ENCODE data around the gene CACNA2D4. TPM values are rescaled to one million over a fixed set of nuclear protein-coding genes. Genes with fewer than 3 reads are reported as not detected.

CACNA2D4 gene
- total RNA-seq, 4 donors from 2014 or later: 0.25 to 3.1 (median 0.68) TPM

DNA sequence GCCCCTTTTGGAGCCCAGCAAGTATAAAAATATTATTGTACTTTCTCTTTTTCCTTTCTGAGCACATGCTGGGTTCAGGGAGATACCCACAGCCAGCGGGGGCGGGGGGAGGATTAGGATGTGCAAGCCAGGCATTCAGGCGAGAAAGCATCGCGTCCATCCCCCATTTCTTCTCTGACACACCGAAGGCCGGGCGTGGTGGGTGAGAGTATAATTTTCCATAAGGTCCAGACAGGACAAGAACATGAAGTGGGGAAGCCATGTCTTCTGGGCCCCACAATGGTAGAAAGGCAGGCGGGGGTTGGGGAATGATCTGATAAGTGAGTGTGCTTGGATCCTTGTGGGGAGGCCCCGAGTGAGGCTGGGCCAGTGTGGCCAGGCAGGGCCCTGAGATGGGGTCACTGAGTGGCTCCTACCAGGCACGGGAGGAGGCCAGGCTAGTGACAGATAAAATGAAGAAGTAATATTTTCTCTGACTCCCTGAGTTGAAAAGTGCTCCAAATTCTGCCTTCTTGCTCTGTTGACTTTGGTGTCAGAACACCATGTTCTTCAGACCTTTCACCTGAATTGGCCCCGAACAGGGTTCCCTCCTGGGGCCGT is 108.8 kb downstream of the CACNA2D4 start:
- TF ChIP-seq POLR2A (IDR thresholded peaks at IDR 0.05): no peak
- TF ChIP-seq, protein P1, sequence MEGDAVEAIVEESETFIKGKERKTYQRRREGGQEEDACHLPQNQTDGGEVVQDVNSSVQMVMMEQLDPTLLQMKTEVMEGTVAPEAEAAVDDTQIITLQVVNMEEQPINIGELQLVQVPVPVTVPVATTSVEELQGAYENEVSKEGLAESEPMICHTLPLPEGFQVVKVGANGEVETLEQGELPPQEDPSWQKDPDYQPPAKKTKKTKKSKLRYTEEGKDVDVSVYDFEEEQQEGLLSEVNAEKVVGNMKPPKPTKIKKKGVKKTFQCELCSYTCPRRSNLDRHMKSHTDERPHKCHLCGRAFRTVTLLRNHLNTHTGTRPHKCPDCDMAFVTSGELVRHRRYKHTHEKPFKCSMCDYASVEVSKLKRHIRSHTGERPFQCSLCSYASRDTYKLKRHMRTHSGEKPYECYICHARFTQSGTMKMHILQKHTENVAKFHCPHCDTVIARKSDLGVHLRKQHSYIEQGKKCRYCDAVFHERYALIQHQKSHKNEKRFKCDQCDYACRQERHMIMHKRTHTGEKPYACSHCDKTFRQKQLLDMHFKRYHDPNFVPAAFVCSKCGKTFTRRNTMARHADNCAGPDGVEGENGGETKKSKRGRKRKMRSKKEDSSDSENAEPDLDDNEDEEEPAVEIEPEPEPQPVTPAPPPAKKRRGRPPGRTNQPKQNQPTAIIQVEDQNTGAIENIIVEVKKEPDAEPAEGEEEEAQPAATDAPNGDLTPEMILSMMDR (IDR thresholded peaks at IDR 0.05 in 4 of 5, conservative IDR thresholded peaks at IDR 0.05 in 1 of 5): no peak
- intact Hi-C loops (cut with DNase I; ENCODE audit: low total_unique reads): no loop called here
- in situ Hi-C loops (cut with MboI; ENCODE audit: low sequenced_read_pairs in 4 of 4): loop anchor here in 2 of 4 donors (25.0 kb wide), 2 partner anchors 478 to 778 kb away; no protein-coding TSS in a partner anchor
- Histone ChIP-seq H3K27me3 (no peaks in the 10 kb centered on the region), H3K4me3 (no peak overlapping the region), H3K4me1 (peaks cover 8 to 15% of the 10 kb centered on the region in 2 donors), H3K27ac (no peak overlapping the region), H3K9me3 (no peaks in the 10 kb centered on the region), H3K36me3 (no peaks in the 10 kb centered on the region)
- no peak for DNase-seq
- no peak for ATAC-seq

DNA sequence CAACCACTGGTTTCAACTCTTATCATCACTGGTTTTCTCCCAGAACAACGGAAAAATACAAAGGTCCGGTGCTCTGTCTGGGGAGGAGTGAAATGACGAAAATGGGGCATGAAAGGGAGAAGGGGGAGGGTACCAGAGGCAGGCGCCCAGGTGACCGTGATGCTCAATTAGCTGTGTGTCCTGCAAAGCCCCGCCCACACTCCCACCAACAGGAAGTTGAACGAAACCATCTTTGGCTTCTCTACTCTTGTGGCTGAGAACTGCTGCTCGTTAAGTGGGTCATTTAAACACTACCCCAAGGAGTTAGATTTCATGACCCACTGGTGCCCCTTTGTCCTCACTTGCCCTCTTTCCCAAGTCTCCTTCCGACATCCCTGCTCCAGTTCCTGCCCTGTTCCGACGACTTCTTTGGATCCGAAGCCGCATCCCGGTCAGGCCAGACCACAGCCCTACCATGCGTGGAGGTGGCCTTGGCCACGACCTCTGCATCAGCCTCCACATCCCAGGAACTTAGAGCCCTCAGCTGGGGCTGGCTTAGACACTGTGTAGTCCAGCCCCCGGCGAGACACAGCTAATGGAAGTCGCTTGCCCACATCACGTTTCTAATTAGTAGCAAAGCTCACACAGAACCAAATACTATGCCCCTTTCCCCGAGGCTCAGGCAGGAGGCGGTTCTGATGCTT is 109.5 kb downstream of the CACNA2D4 start:
- intact Hi-C loops (cut with DNase I; ENCODE audit: low total_unique reads) (no loop called here), in situ Hi-C loops (cut with MboI; ENCODE audit: low sequenced_read_pairs in 4 of 4) (loop anchor here in 2 of 4 donors (25.0 kb wide), 2 partner anchors 478 to 778 kb away; no protein-coding TSS in a partner anchor)
- Histone ChIP-seq H3K9me3 (no peaks in the 10 kb centered on the region), H3K4me3 (no peak overlapping the region), H3K36me3 (no peaks in the 10 kb centered on the region), H3K27me3 (no peaks in the 10 kb centered on the region), H3K4me1 (peaks cover 10 to 16% of the 10 kb centered on the region in 2 donors), H3K27ac (no peak overlapping the region)
- TF ChIP-seq, protein P1 (IDR thresholded peaks at IDR 0.05 in 4 of 5, conservative IDR thresholded peaks at IDR 0.05 in 1 of 5): no peak
- TF ChIP-seq POLR2A (IDR thresholded peaks at IDR 0.05): no peak
- ATAC-seq (no peak), DNase-seq (no peak)

DNA sequence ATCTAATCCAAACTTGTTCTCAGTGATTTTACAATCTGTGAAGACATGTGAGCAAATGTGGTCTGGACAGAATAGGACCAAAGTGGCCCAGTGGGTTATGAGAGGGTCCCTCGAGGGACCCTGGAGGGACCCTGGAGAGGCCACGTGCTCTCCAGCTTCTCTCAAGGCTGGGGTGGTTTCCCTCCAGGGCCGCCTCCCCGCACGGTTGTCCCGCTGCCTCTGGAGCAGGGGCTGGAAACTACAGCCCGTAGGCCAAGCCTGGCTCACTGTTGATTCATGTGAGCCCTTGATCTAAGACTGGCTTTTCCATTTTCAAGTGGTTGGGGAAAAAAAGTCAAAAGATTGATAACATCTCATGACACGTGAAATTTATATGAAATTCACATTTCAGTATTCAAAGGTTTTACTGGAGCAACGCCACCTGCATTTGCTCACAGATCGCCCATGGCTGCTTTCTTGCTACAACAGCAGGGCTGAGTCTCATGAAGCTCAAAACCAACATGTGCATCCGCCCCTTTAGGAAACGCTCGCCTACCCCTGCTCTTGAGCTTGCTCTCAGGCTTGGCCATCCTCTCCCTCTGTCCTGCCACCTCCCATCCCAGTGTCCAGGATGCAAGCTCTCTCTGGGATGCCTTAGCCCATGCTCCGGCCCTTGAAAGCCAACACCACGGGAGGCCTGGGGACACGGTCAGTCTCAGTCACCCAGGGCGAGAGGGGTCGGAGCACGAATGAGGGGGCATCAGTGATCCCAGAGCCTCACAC is 110.2 kb downstream of the CACNA2D4 start:
- Histone ChIP-seq H3K36me3 (no peaks in the 10 kb centered on the region), H3K9me3 (no peaks in the 10 kb centered on the region), H3K4me1 (peaks cover 10 to 16% of the 10 kb centered on the region in 2 donors), H3K27me3 (no peaks in the 10 kb centered on the region), H3K27ac (no peak overlapping the region), H3K4me3 (no peak overlapping the region)
- ATAC-seq (no peak), DNase-seq (no peak)
- no peak for TF ChIP-seq POLR2A (IDR thresholded peaks at IDR 0.05)
- TF ChIP-seq, protein P1 (IDR thresholded peaks at IDR 0.05 in 4 of 5, conservative IDR thresholded peaks at IDR 0.05 in 1 of 5): no peak
- in situ Hi-C loops (cut with MboI; ENCODE audit: low sequenced_read_pairs in 4 of 4): loop anchor here in 2 of 4 donors (25.0 kb wide), 2 partner anchors 479 to 779 kb away; no protein-coding TSS in a partner anchor
- intact Hi-C loops (cut with DNase I; ENCODE audit: low total_unique reads): no loop called here

DNA sequence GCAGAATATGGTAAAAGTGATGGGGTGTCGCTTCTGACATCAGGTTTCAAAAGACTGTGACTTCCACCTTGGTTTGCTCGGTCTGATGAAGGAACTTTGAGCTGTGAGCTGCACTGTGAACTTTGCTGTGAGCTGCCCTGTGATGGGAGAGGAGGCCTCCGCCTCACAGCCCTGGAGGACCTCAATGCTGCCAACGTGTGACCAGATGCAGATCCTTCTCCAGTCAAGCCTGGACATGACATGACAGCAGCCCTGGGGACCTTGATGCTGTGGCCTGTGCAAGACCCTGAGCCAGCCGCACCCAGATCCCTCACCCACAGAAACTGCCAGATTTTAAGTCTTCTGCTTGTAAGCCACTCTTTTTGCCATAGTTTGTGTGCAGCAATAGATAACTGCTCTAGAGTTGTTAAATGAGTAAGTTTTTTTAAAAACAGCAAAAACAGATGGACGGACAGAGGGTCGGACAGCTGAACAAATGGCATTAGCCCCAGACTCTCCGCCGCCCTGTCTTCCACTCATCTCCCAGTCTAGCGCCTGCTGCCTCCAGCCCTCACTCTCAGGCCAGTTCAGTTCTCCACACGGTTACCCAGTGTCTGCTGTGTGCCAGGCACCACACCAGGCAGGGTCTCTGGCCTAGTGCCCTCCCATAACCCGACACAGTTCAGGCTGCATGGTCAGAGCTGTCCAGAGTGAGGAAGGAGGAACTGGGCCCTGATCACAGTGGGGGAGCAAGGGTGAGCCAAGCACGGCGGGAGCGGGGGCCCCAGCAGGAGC is 111.2 kb downstream of the CACNA2D4 start:
- H3K4me1 ChIP-seq: peaks cover 10 to 16% of the 10 kb centered on the region in 2 donors
- DNase-seq (no peak), ATAC-seq (no peak)
- no peaks in the 10 kb centered on the region for H3K9me3 ChIP-seq
- in situ Hi-C loops (cut with MboI; ENCODE audit: low sequenced_read_pairs in 4 of 4): loop anchor here in 2 of 4 donors (25.0 kb wide), 2 partner anchors 480 to 780 kb away; no protein-coding TSS in a partner anchor
- no peaks in the 10 kb centered on the region for H3K36me3 ChIP-seq
- no peaks in the 10 kb centered on the region for H3K27me3 ChIP-seq
- no peak overlapping the region for H3K4me3 ChIP-seq
- H3K27ac ChIP-seq: no peak overlapping the region
- TF ChIP-seq, protein P1 (IDR thresholded peaks at IDR 0.05 in 4 of 5, conservative IDR thresholded peaks at IDR 0.05 in 1 of 5): no peak
- no peak for TF ChIP-seq POLR2A (IDR thresholded peaks at IDR 0.05)
- intact Hi-C loops (cut with DNase I; ENCODE audit: low total_unique reads): no loop called here
